ENCODE measurements around the gene HGF. TPM values are rescaled to one million over a fixed set of nuclear protein-coding genes. Genes with fewer than 3 reads are reported as not detected.

The HGF gene
- total RNA-seq, 4 donors from 2014 or later = 0.39 to 1.6 (median 1.4) TPM

- no peaks in the 10 kb centered on the region for H3K4me1 ChIP-seq
- no peak overlapping the region for H3K27ac ChIP-seq
- TF ChIP-seq POLR2A (IDR thresholded peaks at IDR 0.05) (no peak), CTCF (IDR thresholded peaks at IDR 0.05 in 4 of 5, conservative IDR thresholded peaks at IDR 0.05 in 1 of 5) (no peak)
- ATAC-seq (no peak), DNase-seq (no peak)
- H3K4me3 ChIP-seq = no peak overlapping the region
- in situ Hi-C loops (cut with MboI; ENCODE audit: low sequenced_read_pairs in 4 of 4) (no loop called here), intact Hi-C loops (cut with DNase I; ENCODE audit: low total_unique reads) (no loop called here)
- no peaks in the 10 kb centered on the region for H3K36me3 ChIP-seq
- no peaks in the 10 kb centered on the region for H3K27me3 ChIP-seq
- H3K9me3 ChIP-seq = no peaks in the 10 kb centered on the region
These were observed 85.8 kb downstream of the HGF start for GRCh38 chr7:81684033-81684432.

DNA sequence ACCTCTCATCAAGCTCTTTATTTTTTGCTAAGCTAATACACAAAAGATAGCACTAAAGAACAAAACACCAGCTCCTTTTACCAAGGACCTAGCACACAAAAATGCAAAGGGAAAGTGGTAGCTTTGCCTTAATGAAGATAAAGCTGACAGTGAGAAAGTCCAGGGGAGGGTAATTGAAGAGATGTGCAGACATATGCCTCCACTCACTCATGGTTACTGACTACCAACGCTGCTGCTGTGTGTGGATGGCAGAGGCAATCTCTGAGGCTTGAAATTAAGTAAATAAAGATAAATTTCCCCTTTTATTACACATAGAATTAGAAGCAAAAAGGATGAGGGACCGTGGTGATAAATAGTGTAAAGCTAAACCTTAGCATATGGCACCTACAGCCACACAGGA, 87.0 kb downstream of the HGF start:
- Histone ChIP-seq H3K27me3 (no peaks in the 10 kb centered on the region), H3K27ac (no peak overlapping the region), H3K36me3 (no peaks in the 10 kb centered on the region), H3K4me1 (no peaks in the 10 kb centered on the region), H3K9me3 (no peaks in the 10 kb centered on the region), H3K4me3 (no peak overlapping the region)
- no peak for TF ChIP-seq CTCF (IDR thresholded peaks at IDR 0.05 in 4 of 5, conservative IDR thresholded peaks at IDR 0.05 in 1 of 5)
- TF ChIP-seq POLR2A (IDR thresholded peaks at IDR 0.05) = no peak
- no peak for DNase-seq
- intact Hi-C loops (cut with DNase I; ENCODE audit: low total_unique reads) (no loop called here), in situ Hi-C loops (cut with MboI; ENCODE audit: low sequenced_read_pairs in 4 of 4) (no loop called here)
- no peak for ATAC-seq

DNA sequence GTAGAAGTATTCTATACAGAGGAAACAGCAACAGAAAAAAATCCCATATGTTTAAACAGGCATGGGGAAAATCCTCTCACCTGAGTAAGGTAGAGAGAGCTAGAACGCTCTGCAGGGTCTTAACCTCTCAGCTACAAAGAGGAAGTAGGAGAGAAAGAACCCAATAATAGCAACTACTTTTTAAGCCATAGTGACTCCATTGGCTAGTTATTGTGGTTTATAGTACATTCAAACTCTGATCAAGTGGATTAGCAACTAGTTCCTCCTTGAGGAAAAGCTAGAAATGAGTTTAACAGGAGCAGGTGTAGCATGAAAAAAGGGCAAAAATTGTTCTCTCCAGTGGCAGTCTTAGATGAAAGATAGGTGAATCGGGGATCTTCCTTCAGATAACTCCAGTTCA, 89.7 kb downstream of the HGF start:
- H3K4me1 ChIP-seq = peaks cover 0 to 9% of the 10 kb centered on the region in 2 donors
- in situ Hi-C loops (cut with MboI; ENCODE audit: low sequenced_read_pairs in 4 of 4) = no loop called here
- TF ChIP-seq CTCF (IDR thresholded peaks at IDR 0.05 in 4 of 5, conservative IDR thresholded peaks at IDR 0.05 in 1 of 5) (no peak), POLR2A (IDR thresholded peaks at IDR 0.05) (no peak)

GRCh38 chr7:81676813-81677212, 93.0 kb downstream of the HGF start:
- Histone ChIP-seq H3K27me3 (no peaks in the 10 kb centered on the region), H3K9me3 (no peaks in the 10 kb centered on the region), H3K4me1 (peaks cover 0 to 17% of the 10 kb centered on the region in 2 donors), H3K36me3 (no peaks in the 10 kb centered on the region), H3K27ac (peak overlapping the region in 2 of 4 donors; percentile 47 to 49), H3K4me3 (no peak overlapping the region)
- peak in 1 of 2 donors; percentile 96 for ATAC-seq
- DNase-seq = peak in 1 of 2 donors; percentile 32
- TF ChIP-seq CTCF (IDR thresholded peaks at IDR 0.05 in 4 of 5, conservative IDR thresholded peaks at IDR 0.05 in 1 of 5) (no peak), POLR2A (IDR thresholded peaks at IDR 0.05) (no peak)
- in situ Hi-C loops (cut with MboI; ENCODE audit: low sequenced_read_pairs in 4 of 4) = no loop called here
- intact Hi-C loops (cut with DNase I; ENCODE audit: low total_unique reads) = no loop called here

More for the DNA sequence above, 89.7 kb downstream of the HGF start:
- Histone ChIP-seq H3K9me3 (no peaks in the 10 kb centered on the region), H3K27ac (no peak overlapping the region), H3K27me3 (no peaks in the 10 kb centered on the region), H3K4me3 (no peak overlapping the region), H3K36me3 (no peaks in the 10 kb centered on the region)
- ATAC-seq (no peak), DNase-seq (no peak)
- intact Hi-C loops (cut with DNase I; ENCODE audit: low total_unique reads) = no loop called here

All from gastrocnemius medialis (tissue), 4 donors.